ENCODE results near the gene DLGAP1. TPM values are rescaled to one million over a fixed set of nuclear protein-coding genes. Genes with fewer than 3 reads are reported as not detected.
"Not testable (repeated sequence)": the region's sequence is repeated elsewhere in the genome, so short reads cannot be mapped to it uniquely, and the experiment has no call there.

Gene DLGAP1
- total RNA-seq: 0.05 TPM
- long read RNA-seq: 0 reads

DNA sequence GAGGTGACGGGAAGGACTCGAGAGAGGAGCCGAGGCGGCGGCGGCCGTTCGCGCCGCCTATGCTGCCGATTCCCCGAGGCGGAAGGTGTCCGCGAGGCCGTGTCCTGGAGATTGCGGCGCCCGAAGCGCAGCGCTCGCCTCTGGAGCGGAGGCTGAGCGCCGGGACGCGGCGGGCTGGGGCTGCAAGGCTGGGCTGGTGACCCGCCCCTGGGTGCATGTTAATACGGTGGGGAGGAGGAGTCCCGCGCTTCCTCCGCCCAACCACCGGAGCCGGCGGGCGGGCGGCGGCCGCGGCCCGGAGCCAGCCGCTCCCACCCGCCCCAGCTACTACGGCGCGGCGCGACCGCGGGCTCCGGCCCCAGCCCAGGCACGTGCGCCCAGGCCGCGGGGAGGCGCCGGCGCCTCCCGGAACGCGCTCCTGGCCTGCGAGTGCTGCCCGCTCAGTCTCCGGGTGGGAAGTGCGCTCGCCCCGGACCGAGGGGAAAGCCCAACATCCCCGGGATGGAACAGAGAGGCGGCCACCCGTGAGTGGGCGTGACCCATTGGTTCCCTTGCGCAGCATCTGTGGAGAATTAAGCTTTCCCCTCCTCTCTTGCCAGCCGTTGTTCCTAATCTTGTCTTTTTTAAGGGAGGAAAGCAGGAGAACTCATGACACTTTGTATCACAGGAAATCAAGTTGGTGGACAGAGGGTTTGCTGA is at the start of gene DLGAP1:
DLGAP1 (minus strand) TSS at position 195 of the 699 bp plus-strand sequence.
- H3K9me3 ChIP-seq (replicated peaks): peaks cover 6% of the 10 kb centered on the region
- intact Hi-C loops (cut with micrococcal nuclease): no loop called here
- TF ChIP-seq, protein P1, sequence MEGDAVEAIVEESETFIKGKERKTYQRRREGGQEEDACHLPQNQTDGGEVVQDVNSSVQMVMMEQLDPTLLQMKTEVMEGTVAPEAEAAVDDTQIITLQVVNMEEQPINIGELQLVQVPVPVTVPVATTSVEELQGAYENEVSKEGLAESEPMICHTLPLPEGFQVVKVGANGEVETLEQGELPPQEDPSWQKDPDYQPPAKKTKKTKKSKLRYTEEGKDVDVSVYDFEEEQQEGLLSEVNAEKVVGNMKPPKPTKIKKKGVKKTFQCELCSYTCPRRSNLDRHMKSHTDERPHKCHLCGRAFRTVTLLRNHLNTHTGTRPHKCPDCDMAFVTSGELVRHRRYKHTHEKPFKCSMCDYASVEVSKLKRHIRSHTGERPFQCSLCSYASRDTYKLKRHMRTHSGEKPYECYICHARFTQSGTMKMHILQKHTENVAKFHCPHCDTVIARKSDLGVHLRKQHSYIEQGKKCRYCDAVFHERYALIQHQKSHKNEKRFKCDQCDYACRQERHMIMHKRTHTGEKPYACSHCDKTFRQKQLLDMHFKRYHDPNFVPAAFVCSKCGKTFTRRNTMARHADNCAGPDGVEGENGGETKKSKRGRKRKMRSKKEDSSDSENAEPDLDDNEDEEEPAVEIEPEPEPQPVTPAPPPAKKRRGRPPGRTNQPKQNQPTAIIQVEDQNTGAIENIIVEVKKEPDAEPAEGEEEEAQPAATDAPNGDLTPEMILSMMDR (IDR thresholded peaks at IDR 0.05; ENCODE audit: borderline replicate concordance): no peak
- H3K36me3 ChIP-seq: no peaks in the 10 kb centered on the region
- H3K27ac ChIP-seq (replicated peaks): no peak within 1 kb of the TSS
- peak within 1 kb of the TSS; percentile 58 for H3K4me3 ChIP-seq
- peaks cover 19% of the 10 kb centered on the region for H3K4me1 ChIP-seq
- no peak for DNase-seq
- H3K27me3 ChIP-seq (ENCODE audit: low read depth): peaks cover 82% of the 10 kb centered on the region

GRCh38 chr18:4494703-4495284 is 39.7 kb upstream of the DLGAP1 start:
- H3K4me3 ChIP-seq; intact Hi-C loops (cut with micrococcal nuclease); H3K36me3 ChIP-seq; H3K27me3 ChIP-seq (ENCODE audit: low read depth); H3K27ac ChIP-seq (replicated peaks); DNase-seq; H3K4me1 ChIP-seq; H3K9me3 ChIP-seq (replicated peaks): not testable (repeated sequence)

DNA sequence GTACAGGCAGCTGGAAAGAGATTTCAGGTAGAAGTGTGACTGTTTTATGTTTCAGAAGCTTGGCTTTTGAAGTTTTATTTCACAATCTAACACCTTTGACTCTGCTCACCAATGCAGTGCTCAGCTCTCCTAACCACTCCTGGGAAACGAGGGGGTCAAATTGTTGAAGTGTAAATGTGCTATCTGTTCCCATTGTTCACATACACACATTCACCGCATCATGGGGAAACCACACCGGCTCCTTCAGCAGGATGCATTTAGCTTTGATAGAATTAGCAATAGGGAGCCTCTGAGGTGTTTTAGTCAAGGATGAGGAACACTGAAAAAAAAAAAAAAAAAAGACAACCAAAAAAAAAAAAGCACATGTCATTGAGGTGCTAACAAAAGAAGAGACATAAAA is 13.4 kb upstream of the DLGAP1 start:
- no peaks in the 10 kb centered on the region for H3K27me3 ChIP-seq (ENCODE audit: low read depth)
- intact Hi-C loops (cut with micrococcal nuclease): no loop called here
- H3K27ac ChIP-seq (replicated peaks): no peak overlapping the region

DNA sequence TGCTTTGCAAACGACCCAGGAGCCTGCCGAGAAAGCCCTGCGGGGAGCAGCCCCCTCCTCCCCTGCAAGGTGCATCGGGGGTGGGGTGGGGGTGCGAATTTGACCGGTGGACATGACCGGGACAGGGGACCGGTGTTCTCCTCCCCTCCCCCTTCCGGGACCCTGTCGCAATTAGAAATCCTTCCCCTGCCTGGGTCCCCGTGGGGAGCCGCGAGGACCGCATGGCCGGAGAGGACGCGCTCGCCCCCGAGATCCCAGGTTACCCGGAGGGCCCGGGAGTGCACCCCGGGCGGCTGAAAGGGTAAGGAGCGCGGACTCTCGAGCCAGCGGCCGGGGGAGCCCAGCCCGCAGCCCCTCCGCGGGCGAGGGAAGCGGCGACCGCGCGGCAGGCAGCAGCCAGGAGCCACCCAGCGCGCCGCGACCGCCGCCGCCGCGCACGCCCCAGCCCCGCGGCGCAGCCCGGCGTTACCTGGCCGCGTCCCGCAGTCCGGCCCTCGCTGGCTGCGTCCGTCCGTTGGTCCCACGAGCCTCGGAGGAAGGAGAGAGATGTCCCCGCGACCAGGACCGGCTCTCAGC is 482 bp downstream of the DLGAP1 start:
- no peak for DNase-seq
- TF ChIP-seq, protein P1 (IDR thresholded peaks at IDR 0.05; ENCODE audit: borderline replicate concordance): no peak
- Histone ChIP-seq H3K27ac (replicated peaks) (no peak overlapping the region), H3K4me3 (peak overlapping the region; percentile 58), H3K36me3 (no peaks in the 10 kb centered on the region), H3K9me3 (replicated peaks) (peaks cover 6% of the 10 kb centered on the region), H3K27me3 (ENCODE audit: low read depth) (peaks cover 86% of the 10 kb centered on the region), H3K4me1 (peaks cover 19% of the 10 kb centered on the region)
- intact Hi-C loops (cut with micrococcal nuclease): no loop called here

More for the DNA sequence above, 13.4 kb upstream of the DLGAP1 start:
- Histone ChIP-seq H3K4me1 (no peaks in the 10 kb centered on the region), H3K4me3 (no peak overlapping the region), H3K9me3 (replicated peaks) (peaks cover 8% of the 10 kb centered on the region), H3K36me3 (no peaks in the 10 kb centered on the region)
- DNase-seq: no peak
- TF ChIP-seq, protein P1 (IDR thresholded peaks at IDR 0.05; ENCODE audit: borderline replicate concordance): no peak

GRCh38 chr18:4453874-4454536 is 1.1 kb downstream of the DLGAP1 start:
- peak overlapping the region; percentile 58 for H3K4me3 ChIP-seq
- no peak for DNase-seq
- no peaks in the 10 kb centered on the region for H3K36me3 ChIP-seq
- intact Hi-C loops (cut with micrococcal nuclease): no loop called here
- peaks cover 86% of the 10 kb centered on the region for H3K27me3 ChIP-seq (ENCODE audit: low read depth)
- H3K4me1 ChIP-seq: peaks cover 19% of the 10 kb centered on the region
- peaks cover 2% of the 10 kb centered on the region for H3K9me3 ChIP-seq (replicated peaks)
- TF ChIP-seq, protein P1 (IDR thresholded peaks at IDR 0.05; ENCODE audit: borderline replicate concordance): no peak
- no peak overlapping the region for H3K27ac ChIP-seq (replicated peaks)
